IMR-90 (cell line): ENCODE data around the gene ARHGEF38. TPM values are rescaled to one million over a fixed set of nuclear protein-coding genes. Genes with fewer than 3 reads are reported as not detected.

Source experiments
- ATAC-seq: fragments of 200-7000 bp; cut with Tn5 transposase; 2 replicates; pipeline ENCODE4 v1.9.1; 2020; ENCODE audit warnings: low read depth, mild to moderate bottlenecking, moderate library complexity
- BruUV-seq: library from RNA; stranded (reverse); fragments of 400-500 nt; replicated peaks from 2 replicates; lab custom pipeline; 2021; lab: Mats Ljungman, UMichigan
- CTCF ChIA-PET: fragments of 300-600 bp; formaldehyde crosslinking; extraction: SDS; loops from one replicate; lab custom pipeline; 2021; ENCODE audit warnings: antibody characterized with exemption; lab: Yijun Ruan, JAX
- POLR2A ChIA-PET: fragments of 300-600 bp; sonication (Branson Sonifier 250); formaldehyde crosslinking; loops from one replicate; lab custom pipeline; 2022; ENCODE audit warnings: antibody characterized with exemption; ENCODE audit not compliant: unreplicated experiment; lab: Charles Lee
- DNase-seq: peaks from one replicate; pipeline ENCODE4 v3.0.0; 2013
- H2AFZ ChIP-seq: replicated peaks from 2 replicates; pipeline ENCODE3; 2013; ENCODE audit warnings: low read length, mild to moderate bottlenecking; ENCODE audit not compliant: poor library complexity
- H2AK5ac ChIP-seq: 2 replicates; pipeline ENCODE4 v1.6.1; 2013; ENCODE audit warnings: low read depth, low read length, inconsistent platforms
- H2AK9ac ChIP-seq: replicated peaks from 2 replicates; pipeline ENCODE3; 2013; ENCODE audit warnings: mild to moderate bottlenecking, low read depth, low read length, moderate library complexity; ENCODE audit not compliant: poor library complexity
- H2BK120ac ChIP-seq: 2 replicates; pipeline ENCODE4 v1.6.1; 2013; ENCODE audit warnings: low read depth, low read length, inconsistent platforms
- H2BK15ac ChIP-seq: 3 replicates; pipeline ENCODE4 v1.6.1; 2013; ENCODE audit warnings: low read depth, low read length, inconsistent platforms
- H2BK20ac ChIP-seq: 2 replicates; pipeline ENCODE4 v1.6.1; 2013; ENCODE audit warnings: low read depth, mild to moderate bottlenecking, inconsistent platforms, low read length, moderate library complexity
- H2BK5ac ChIP-seq: 2 replicates; pipeline ENCODE4 v1.6.1; 2013; ENCODE audit warnings: mild to moderate bottlenecking, low read depth, low read length, inconsistent platforms; ENCODE audit not compliant: poor library complexity, severe bottlenecking
- H3K14ac ChIP-seq: replicated peaks from 2 replicates; pipeline ENCODE4 v1.6.1; 2013; ENCODE audit warnings: low read depth, low read length, inconsistent platforms
- H3K18ac ChIP-seq: 2 replicates; pipeline ENCODE4 v1.6.1; 2013; ENCODE audit warnings: low read depth, low read length, control low read depth
- H3K23ac ChIP-seq: 2 replicates; pipeline ENCODE4 v1.6.1; 2013; ENCODE audit warnings: low read depth, low read length, inconsistent platforms
- H3K27ac ChIP-seq: 2 replicates; pipeline ENCODE4 v1.5.1; 2013; ENCODE audit warnings: mild to moderate bottlenecking, control low read depth, low read length; ENCODE audit not compliant: insufficient read depth
- H3K27me3 ChIP-seq: 2 replicates; pipeline ENCODE4 v1.6.1; 2013; ENCODE audit warnings: low read length; ENCODE audit not compliant: control insufficient read depth, insufficient read depth
- H3K36me3 ChIP-seq: 2 replicates; pipeline ENCODE4 v1.6.1; 2013; ENCODE audit warnings: low read length, mixed read lengths; ENCODE audit not compliant: control insufficient read depth, insufficient read depth
- H3K4ac ChIP-seq: 2 replicates; pipeline ENCODE4 v1.6.1; 2013; ENCODE audit warnings: low read depth, low read length, inconsistent platforms
- H3K4me1 ChIP-seq: 2 replicates; pipeline ENCODE4 v1.6.1; 2013; ENCODE audit warnings: low read length, mixed read lengths; ENCODE audit not compliant: control insufficient read depth, insufficient read depth
- H3K4me2 ChIP-seq: 2 replicates; pipeline ENCODE4 v1.6.1; 2013; ENCODE audit warnings: low read depth, mild to moderate bottlenecking, control low read depth, low read length, moderate library complexity
- H3K4me3 ChIP-seq: 2 replicates; pipeline ENCODE4 v1.5.1; 2013; ENCODE audit warnings: low read depth, mild to moderate bottlenecking, control low read depth, low read length, moderate library complexity; ENCODE audit not compliant: insufficient read depth
- H3K56ac ChIP-seq: 2 replicates; pipeline ENCODE4 v1.6.1; 2013; ENCODE audit warnings: low read length, inconsistent platforms; ENCODE audit not compliant: insufficient read depth; ENCODE audit errors: extremely low read depth
- H3K79me1 ChIP-seq, 2 experiments: 2 replicates each; pipeline ENCODE4 v1.6.1; 2013; ENCODE audit warnings: low read length in 2 of 2, inconsistent platforms in 1 of 2, low read depth in 1 of 2
- H3K9ac ChIP-seq: 2 replicates; pipeline ENCODE4 v1.6.1; 2013; ENCODE audit warnings: low read depth, low read length, control low read depth
- H3K9me1 ChIP-seq: 2 replicates; pipeline ENCODE4 v1.6.1; 2013; ENCODE audit warnings: low read length, inconsistent platforms; ENCODE audit not compliant: insufficient read depth
- H3K9me3 ChIP-seq: 2 replicates; pipeline ENCODE4 v1.6.1; 2013; ENCODE audit warnings: low read length; ENCODE audit not compliant: control insufficient read depth, insufficient read depth
- H4K20me1 ChIP-seq: 2 replicates; pipeline ENCODE4 v1.6.1; 2013; ENCODE audit warnings: low read length, inconsistent platforms; ENCODE audit not compliant: insufficient read depth
- H4K5ac ChIP-seq: 2 replicates; pipeline ENCODE4 v1.6.1; 2013; ENCODE audit warnings: mild to moderate bottlenecking, low read depth, low read length, control low read depth
- H4K8ac ChIP-seq, 2 experiments: 2 replicates each; pipeline ENCODE4 v1.6.1; 2013; ENCODE audit warnings: low read depth in 2 of 2, low read length in 2 of 2, control low read depth in 1 of 2, inconsistent platforms in 1 of 2
- H4K91ac ChIP-seq: 2 replicates; pipeline ENCODE4 v1.6.1; 2013; ENCODE audit warnings: low read depth, low read length, inconsistent platforms; ENCODE audit not compliant: insufficient read depth
- BHLHE40 ChIP-seq: fragments of 150-350 bp; IDR thresholded peaks from 2 replicates; pipeline ENCODE4 v1.6.1; 2016; ENCODE audit warnings: mild to moderate bottlenecking, low read depth, low read length
- CEBPB ChIP-seq: IDR thresholded peaks from 2 replicates; pipeline ENCODE4 v1.6.1; 2012; ENCODE audit warnings: low read depth, low read length, improper control_type of control experiment
- CHD1 ChIP-seq: IDR thresholded peaks from 2 replicates; pipeline ENCODE4 v1.6.1; 2012; ENCODE audit warnings: low read depth, low read length, improper control_type of control experiment
- CTCF ChIP-seq: conservative IDR thresholded peaks from 2 replicates; pipeline ENCODE4 v1.5.1; 2012; ENCODE audit warnings: mild to moderate bottlenecking, low read depth, low read length, improper control_type of control experiment
- ELK1 ChIP-seq: fragments of 150-350 bp; IDR thresholded peaks from 2 replicates; pipeline ENCODE4 v1.6.1; 2016; ENCODE audit warnings: low read depth, mild to moderate bottlenecking, low read length, moderate library complexity, borderline replicate concordance
- FOS ChIP-seq: fragments of 150-350 bp; IDR thresholded peaks from 2 replicates; pipeline ENCODE4 v1.6.1; 2016; ENCODE audit warnings: low read depth, low read length
- MAFK ChIP-seq: IDR thresholded peaks from 2 replicates; pipeline ENCODE4 v1.6.1; 2012; ENCODE audit warnings: low read depth, low read length, improper control_type of control experiment
- MAZ ChIP-seq: IDR thresholded peaks from 2 replicates; pipeline ENCODE4 v1.6.1; 2012; ENCODE audit warnings: low read depth, mild to moderate bottlenecking, low read length, improper control_type of control experiment, moderate library complexity, borderline replicate concordance
- MXI1 ChIP-seq: IDR thresholded peaks from 2 replicates; pipeline ENCODE4 v1.6.1; 2012; ENCODE audit warnings: low read depth, mild to moderate bottlenecking, low read length, moderate library complexity, borderline replicate concordance
- NFE2L2 ChIP-seq: fragments of 150-350 bp; IDR thresholded peaks from 2 replicates; pipeline ENCODE4 v1.6.1; 2016; ENCODE audit warnings: low read depth, mild to moderate bottlenecking, low read length
- POLR2A ChIP-seq: IDR thresholded peaks from 2 replicates; pipeline ENCODE4 v1.6.1; 2012; ENCODE audit warnings: mild to moderate bottlenecking, low read depth, low read length
- RAD21 ChIP-seq: IDR thresholded peaks from 2 replicates; pipeline ENCODE4 v1.6.1; 2012; ENCODE audit warnings: low read length, improper control_type of control experiment
- RCOR1 ChIP-seq: IDR thresholded peaks from 2 replicates; pipeline ENCODE4 v1.6.1; 2012; ENCODE audit warnings: mild to moderate bottlenecking, low read length, improper control_type of control experiment; ENCODE audit not compliant: insufficient replicate concordance
- USF2 ChIP-seq: fragments of 150-350 bp; IDR thresholded peaks from 2 replicates; pipeline ENCODE4 v1.6.1; 2017; ENCODE audit warnings: mild to moderate bottlenecking, antibody characterized with exemption, low read length, low read depth
- WGBS, 2 experiments: methylation state at CpG; one replicate each; pipeline versions ENCODE4 v1.1.5 to v1.1.7; 2013; ENCODE audit warnings: missing lambda C conversion rate in 2 of 2; ENCODE audit not compliant: insufficient read length in 1 of 2; ENCODE audit errors: extremely low coverage in 2 of 2; 5-methylcytosine and 5-hydroxymethylcytosine counted together
- dilution Hi-C: fragments of 300-500 bp; cut with HindIII; formaldehyde crosslinking; loops from one replicate; pipeline ENCODE4 v1.14.3; 2018; ENCODE audit warnings: low sequenced_read_pairs; ENCODE audit not compliant: unreplicated experiment
- in situ Hi-C: fragments of 300-500 bp; cut with MboI; formaldehyde crosslinking; loops from 3 replicates; pipeline ENCODE4 v1.14.3; 2019; ENCODE audit warnings: low sequenced_read_pairs, inconsistent platforms, mixed read lengths
- intact Hi-C: fragments of 100-400 bp; cut with micrococcal nuclease; formaldehyde crosslinking; loops from 2 replicates; pipeline ENCODE4 v1.10.0; 2022
- polyA plus RNA-seq, 3 experiments: library from polyadenylated mRNA; depleted of rRNA; stranded (reverse); fragments of >200 nt; gene quantifications; 2 replicates each; pipeline ENCODE4 v1.2.3, GENCODE V29; 2012; ENCODE audit warnings: low replicate concordance in 1 of 3
- total RNA-seq: library from RNA; depleted of rRNA; stranded (reverse); fragments of >200 nt; gene quantifications from 2 replicates; pipeline ENCODE4 v1.2.3, GENCODE V29; 2012

The ARHGEF38 gene
- total and polyA plus RNA-seq, 2 of the 4 experiments (the other 2 are of a cell fraction), result not detected

GRCh38 chr4:105594099-105595010, 41.9 kb downstream of the ARHGEF38 start:
- no peak overlapping the region for H2BK20ac ChIP-seq
- no TSS peak for BruUV-seq
- no peak overlapping the region for H3K4ac ChIP-seq
- H2BK15ac ChIP-seq, result no peak overlapping the region
- intact Hi-C loops, result no loop called here
- in situ Hi-C loops, result no loop called here
- H3K27ac ChIP-seq, result no peak overlapping the region
- H3K4me1 ChIP-seq, result no peaks in the 10 kb centered on the region
- WGBS, 2 experiments, result no CpG with 5 or more reads among the region's 7 CpGs
- H2BK120ac ChIP-seq, result no peak overlapping the region
- no peak overlapping the region for H4K91ac ChIP-seq
- dilution Hi-C loops, result no loop called here
- H3K4me2 ChIP-seq, result no peak overlapping the region
- ATAC-seq (no peak), DNase-seq (no peak)
- no peaks in the 10 kb centered on the region for H3K9me3 ChIP-seq
- no peaks in the 10 kb centered on the region for H4K20me1 ChIP-seq
- H2AFZ ChIP-seq, result no peak overlapping the region
- H3K36me3 ChIP-seq, result no peaks in the 10 kb centered on the region
- no peaks in the 10 kb centered on the region for H3K27me3 ChIP-seq
- H2AK5ac ChIP-seq, result no peak overlapping the region
- TF ChIP-seq CTCF, result no peak
- TF ChIP-seq POLR2A, result no peak
- no peak for TF ChIP-seq CHD1
- no peak for TF ChIP-seq BHLHE40
- no peak for TF ChIP-seq RCOR1
- TF ChIP-seq MAZ, result no peak
- TF ChIP-seq CEBPB, result no peak
- TF ChIP-seq FOS, result no peak
- no peak for TF ChIP-seq USF2
- no peak for TF ChIP-seq ELK1
- no peak for TF ChIP-seq NFE2L2
- no peak for TF ChIP-seq MAFK
- no peak for TF ChIP-seq RAD21
- no peak for TF ChIP-seq MXI1
- no peak overlapping the region for H4K5ac ChIP-seq
- H3K79me1 ChIP-seq, result no peaks in the 10 kb centered on the region
- H3K18ac ChIP-seq, result no peak overlapping the region
- no peaks in the 10 kb centered on the region for H3K9me1 ChIP-seq
- POLR2A ChIA-PET, result no interaction called here
- no peak overlapping the region for H3K4me3 ChIP-seq
- no peak overlapping the region for H3K56ac ChIP-seq
- H2AK9ac ChIP-seq, result no peak overlapping the region
- no peak overlapping the region for H3K23ac ChIP-seq
- H3K14ac ChIP-seq, result no peak overlapping the region
- CTCF ChIA-PET, result interaction anchor here (0.8 kb wide), 1 partner anchor 14 kb away, joined by 3 read pairs; no protein-coding TSS in a partner anchor
- H4K8ac ChIP-seq, result no peak overlapping the region
- no peak overlapping the region for H3K9ac ChIP-seq
- H2BK5ac ChIP-seq, result no peak overlapping the region
